Activated T-cell treated with anti-CD3 and anti-CD28 coated beads for 48 hours (primary cell): ENCODE data around the gene NIPBL.
"Not testable (repeated sequence)": the region's sequence is repeated elsewhere in the genome, so short reads cannot be mapped to it uniquely, and the experiment has no call there.

Experiments
- DNase-seq: peaks from one replicate; pipeline ENCODE4 v3.0.0-alpha.2; 2020; ENCODE audit warnings: low read depth

The NIPBL gene, protein sequence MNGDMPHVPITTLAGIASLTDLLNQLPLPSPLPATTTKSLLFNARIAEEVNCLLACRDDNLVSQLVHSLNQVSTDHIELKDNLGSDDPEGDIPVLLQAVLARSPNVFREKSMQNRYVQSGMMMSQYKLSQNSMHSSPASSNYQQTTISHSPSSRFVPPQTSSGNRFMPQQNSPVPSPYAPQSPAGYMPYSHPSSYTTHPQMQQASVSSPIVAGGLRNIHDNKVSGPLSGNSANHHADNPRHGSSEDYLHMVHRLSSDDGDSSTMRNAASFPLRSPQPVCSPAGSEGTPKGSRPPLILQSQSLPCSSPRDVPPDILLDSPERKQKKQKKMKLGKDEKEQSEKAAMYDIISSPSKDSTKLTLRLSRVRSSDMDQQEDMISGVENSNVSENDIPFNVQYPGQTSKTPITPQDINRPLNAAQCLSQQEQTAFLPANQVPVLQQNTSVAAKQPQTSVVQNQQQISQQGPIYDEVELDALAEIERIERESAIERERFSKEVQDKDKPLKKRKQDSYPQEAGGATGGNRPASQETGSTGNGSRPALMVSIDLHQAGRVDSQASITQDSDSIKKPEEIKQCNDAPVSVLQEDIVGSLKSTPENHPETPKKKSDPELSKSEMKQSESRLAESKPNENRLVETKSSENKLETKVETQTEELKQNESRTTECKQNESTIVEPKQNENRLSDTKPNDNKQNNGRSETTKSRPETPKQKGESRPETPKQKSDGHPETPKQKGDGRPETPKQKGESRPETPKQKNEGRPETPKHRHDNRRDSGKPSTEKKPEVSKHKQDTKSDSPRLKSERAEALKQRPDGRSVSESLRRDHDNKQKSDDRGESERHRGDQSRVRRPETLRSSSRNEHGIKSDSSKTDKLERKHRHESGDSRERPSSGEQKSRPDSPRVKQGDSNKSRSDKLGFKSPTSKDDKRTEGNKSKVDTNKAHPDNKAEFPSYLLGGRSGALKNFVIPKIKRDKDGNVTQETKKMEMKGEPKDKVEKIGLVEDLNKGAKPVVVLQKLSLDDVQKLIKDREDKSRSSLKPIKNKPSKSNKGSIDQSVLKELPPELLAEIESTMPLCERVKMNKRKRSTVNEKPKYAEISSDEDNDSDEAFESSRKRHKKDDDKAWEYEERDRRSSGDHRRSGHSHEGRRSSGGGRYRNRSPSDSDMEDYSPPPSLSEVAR (N-terminal part only)

DNA sequence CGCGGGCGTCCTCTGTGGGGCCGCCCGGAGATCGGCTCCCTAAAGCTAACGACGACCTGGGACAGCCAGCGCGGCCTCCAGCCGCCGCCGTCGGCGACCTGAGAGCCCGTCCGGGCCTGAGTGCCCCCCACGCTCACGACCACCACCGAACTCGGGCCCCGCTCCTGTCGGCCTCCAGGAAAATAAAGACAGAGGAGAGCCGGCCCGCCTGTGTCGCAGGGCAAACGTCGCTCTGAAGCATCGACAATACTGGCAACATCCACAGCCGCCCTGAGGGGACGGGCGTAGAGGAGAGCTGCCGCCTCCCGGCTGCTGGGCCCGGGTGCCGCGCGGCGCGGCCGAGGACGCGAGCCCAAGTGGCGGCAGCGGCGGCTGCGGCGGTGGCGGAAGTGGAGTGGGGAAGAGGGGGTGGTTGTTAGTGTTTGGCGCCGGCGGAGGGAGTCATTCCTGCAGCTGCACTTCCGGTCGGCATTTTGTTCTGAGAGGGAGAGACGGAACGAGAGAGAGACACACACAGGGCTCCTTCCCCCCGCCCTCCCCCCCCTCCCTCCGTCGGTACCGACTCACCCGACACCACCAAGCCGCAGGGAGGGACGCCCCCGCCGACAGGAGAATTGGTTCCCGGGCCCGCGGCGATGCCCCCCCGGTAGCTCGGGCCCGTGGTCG lies at the start of gene NIPBL:
Gene NIPBL (plus strand): TSS at position 471 of the 666 bp plus-strand sequence. CDS start 76,928 bp downstream, outside the sequence.
- DNase-seq, result peak; percentile 83

DNA sequence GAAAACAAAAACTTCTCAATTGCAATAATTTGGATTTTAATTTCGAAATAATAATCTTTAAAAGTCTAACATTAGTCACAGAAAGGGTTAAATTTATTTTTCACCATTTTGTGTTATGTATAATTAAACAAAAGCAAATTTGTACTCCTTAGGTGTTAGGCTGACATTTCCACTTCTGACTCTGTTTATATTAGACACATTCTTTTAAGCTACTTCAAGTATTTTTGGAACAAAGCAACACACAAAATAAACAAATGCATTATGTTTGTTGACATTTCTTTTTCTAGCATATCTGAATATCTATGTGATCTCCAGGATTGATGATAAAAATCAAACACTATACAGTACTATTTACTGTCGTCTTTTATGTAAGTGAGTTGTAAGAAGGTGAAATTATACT lies 44.3 kb upstream of the NIPBL start:
- DNase-seq, result no peak

DNA sequence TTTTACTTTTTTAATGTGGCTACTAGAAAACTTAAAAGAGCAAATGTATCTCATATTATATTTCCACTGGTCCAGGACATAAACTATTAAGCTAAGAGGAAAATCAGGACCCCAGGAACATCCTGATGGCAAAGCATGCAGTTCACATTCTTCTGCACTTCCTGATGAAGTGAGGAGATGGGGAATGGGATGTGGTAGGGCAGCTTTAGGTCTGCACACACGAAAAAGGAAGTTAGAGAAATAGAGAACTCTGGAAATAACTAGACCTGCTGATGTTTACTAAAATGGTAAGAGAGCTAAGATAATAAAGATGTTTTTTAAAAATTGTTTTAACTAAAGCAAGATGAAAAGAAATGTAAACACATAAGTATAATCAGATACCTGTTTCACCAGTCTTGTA lies 39.7 kb upstream of the NIPBL start:
- no peak for DNase-seq

DNA sequence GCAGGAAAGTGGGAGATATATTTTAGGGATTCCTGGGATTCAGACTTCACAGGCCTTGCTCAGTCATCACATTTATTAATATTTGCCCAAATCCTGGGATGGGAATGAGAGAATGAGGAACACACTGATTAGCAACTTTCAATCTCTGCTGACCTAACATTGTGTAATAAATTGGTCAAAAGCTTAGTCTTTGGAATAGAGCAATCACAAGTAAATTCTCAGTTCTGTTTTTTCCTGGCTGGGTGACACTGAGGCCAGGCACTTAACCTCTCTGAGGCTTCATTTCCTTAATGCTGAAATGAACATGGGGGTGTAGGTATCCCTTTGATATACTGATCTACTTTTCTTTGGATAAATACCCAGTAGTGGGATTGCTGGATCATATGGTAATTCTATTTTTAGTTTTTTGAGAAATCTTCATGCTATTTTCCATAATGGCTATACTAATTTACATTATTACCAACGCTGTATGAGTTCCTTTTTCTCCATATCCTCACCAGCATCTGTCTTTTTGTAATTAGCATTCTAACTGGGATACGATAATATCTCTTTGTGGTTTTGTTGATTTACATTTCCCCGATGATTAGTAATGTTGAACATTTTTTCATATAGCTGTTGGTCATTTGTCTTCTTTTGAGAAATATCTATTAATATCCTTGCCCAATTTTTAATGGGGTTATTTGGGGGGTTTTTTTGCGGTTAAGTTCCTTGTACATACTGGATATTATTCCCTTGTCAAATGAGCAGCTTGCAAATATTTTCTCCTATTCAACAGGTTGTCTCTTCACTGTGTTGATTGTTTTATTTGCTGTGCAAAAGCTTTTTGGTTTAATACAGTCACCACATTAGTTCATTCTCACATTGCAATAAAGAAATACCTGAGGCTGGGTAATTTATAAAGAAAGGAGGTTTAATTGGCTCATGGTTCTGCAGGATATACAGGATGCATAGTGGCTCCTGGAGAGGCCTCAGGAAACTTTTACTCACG lies 36.8 kb upstream of the NIPBL start:
- no peak for DNase-seq

DNA sequence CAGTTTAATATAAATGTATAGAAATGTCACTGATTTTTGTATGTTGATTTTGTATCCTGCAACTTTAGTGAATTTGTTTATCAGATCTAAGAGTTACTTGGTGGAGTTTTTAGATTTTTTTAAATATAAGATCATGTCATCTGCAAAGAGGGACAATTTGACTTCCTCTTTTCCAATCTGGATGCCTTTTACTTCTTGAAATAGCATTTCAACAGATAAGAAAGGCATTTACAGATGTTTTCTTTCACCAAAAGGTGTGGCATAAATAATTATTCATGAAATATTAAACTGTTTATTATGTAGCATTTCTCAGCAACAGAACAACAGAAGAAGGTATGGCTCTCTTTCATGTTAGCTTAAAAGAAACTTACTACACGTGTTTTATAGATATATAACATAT lies 34.9 kb upstream of the NIPBL start:
- no peak for DNase-seq

DNA sequence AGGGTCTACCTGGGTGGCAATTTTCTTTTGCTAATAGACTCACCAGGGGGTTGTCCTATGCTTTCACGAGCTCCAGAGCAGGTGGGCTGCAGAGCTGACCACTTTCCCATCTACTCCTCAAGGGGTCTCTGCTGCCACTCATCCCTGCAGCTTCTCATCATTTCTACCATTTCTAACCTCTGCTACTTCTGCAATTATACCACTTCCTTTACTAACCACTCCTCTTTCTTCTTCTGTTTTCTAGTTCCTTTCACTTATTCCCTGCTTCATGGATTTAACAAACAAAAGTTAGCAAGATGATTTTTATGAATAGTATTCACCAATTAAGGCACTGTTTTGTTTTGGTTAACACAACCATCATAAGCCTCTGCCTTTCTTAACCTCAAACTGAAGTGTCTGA lies 34.5 kb upstream of the NIPBL start:
- DNase-seq, result no peak

DNA sequence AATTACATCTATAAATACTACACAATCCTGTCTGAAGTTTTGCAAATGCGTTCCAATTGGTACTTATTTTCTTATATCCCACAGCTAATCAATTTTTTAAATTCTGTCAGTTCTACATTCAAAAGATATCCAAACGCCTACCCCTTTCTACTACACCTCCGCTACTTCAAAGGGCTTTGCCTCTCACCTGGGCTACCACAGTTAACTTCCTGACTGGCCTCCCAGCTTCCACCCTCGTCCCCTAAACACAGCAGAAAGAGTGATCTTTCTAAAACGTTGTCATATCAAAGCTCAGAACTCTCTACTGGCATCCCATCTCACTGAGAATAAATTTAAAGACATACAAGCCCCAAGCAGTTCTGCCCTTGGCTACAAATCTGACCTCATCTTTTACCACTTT lies 32.3 kb upstream of the NIPBL start:
- DNase-seq, result no peak

DNA sequence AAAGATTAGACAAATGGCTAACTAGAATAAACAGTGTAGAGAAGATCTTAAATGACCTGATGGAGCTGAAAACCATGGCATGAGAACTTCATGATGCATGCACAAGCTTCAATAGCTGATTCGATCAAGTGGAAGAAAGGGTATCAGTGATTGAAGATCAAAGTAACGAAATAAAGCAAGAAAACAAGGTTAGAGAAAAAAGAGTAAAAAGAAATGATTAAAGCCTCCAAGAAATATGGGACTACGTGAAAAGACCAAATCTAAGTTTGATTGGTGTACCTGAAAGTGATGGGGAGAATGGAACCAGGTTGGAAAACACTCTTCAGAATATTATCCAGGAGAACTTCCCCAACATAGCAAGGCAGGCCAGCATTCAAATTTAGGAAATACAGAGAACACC lies 28.0 kb upstream of the NIPBL start:
- not testable (repeated sequence) for DNase-seq

DNA sequence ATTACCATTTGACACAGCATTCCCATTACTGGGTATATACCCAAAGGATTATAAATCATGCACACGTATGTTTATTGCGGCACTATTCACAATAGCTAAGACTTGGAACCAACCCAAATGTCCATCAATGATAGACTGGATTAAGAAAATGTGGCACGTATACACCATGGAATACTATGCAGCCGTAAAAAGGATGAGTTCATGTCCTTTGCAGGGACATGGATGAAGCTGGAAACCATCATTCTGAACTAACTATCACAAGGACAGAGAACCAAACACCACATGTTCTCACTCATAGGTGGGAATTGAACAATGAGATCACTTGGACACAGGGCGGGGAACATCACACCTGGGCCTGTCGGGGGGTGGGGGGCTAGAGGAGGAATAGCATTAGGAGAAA lies 23.7 kb upstream of the NIPBL start:
- DNase-seq, result not testable (repeated sequence)

DNA sequence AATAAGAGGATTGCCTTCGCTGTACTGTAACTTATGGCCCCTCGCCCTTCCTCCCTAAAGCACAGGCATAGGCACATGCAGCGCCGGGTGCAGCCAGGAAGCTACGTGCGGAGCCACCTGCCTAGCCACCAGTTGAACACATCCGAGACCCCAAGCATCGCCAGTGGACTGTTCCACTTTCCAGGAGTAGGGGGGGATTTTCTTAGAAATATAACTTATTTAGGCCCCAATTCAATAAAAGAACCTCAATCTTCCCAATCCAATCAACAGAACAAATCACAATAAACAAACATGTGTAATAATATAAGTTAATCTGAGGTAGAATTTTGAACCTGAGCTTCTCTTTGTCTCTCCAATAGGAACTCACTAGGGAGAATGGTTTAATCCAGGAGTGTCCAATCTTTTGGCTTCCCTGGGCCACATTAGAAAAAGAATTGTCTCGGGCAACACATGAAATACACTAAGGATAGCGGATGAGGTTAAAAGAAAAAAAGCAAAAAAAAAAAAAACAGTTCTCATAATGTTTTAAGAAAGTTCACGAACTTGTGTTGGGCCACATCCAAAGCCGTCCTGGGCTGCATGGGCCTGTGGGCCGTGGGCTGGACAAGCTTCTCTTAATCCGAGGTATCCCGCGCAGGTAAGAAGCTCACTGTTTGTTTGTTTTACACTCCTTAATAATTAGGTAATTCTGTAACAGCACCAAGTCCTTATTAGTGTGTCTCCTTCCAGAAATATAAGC lies 22.0 kb upstream of the NIPBL start:
- no peak for DNase-seq

DNA sequence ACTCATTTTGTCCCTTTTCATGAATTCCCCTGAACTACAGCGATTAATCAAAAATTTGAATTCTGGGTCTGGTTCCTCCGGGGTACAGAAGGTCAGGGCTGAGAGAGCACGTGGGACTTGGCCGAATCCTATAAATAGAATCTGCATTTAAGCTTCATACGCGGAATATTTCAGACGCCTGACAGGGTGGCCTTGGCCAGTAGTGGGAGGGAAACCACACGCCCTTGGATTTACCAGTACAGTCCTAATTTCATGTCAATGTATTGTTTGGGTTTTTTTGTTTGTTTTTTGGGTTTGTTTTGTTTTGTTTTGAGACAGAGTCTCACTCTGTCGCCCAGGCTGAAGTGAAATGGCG lies 21.5 kb upstream of the NIPBL start:
- DNase-seq, result no peak

DNA sequence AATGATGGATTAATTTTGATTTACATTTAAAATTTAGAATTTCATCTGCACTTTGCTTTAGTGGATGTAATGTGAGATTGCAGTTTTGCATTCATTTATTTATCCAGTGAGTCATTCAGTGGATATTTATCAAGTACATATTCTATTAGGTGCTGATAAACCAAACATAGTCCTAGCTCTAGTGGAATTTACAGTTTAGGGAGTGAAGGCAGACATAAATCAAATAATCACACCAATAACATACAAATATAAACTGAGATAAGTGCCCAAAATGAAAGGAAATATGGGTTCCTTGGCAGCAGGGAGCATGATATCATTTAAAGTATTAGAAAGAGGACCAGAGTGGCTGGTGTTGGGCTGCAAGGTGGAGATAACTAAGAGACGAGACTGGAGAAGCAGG lies 14.7 kb upstream of the NIPBL start:
- DNase-seq, result no peak

DNA sequence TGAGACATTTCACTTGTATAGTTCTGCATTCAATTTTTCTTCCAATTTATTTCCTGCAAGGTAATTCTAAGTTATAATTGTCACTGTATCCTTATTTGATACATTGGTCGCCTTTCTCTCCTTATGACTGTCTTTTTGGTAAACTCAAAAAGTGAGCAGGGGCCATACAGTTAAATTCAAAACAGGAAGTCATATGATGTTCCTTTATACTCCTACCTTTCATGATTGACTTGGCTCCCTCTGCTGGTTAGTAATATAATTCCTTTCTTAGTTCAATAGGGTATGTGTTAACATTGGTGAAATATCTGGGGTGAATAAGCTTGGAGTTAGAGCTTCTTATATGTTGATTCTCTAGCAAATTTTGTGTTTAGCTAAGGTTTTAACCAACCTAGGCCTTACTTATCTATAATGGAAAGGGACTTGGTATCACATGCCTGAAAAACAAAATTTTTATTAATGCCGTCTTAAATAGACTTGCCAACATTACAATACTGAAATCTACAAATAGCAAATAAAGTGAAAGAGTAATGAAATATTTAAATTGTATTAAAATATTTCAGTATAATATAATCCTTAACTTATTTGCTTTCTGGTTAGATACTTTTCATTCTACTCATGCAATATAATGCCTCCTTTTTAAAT lies 6.0 kb upstream of the NIPBL start:
- DNase-seq, result no peak

DNA sequence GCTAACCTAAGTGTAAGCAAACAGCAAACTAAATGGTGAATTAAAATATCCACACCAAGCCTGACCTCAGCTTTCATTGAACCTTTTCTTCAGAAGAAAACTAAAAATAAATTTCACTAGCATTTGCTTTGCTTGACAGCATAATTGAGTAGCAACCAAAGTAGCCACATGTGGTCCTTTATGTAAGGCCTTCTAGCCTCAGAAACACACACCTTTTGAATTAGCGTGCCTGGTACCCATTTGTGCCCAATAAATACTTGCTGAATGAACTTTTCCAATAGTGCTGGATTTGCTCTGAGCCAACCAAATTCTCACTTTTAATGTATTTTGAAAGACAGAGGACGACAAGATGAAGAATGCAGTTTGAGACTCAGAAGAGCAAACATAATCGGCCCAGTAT lies 2.1 kb upstream of the NIPBL start:
- DNase-seq, result no peak

DNA sequence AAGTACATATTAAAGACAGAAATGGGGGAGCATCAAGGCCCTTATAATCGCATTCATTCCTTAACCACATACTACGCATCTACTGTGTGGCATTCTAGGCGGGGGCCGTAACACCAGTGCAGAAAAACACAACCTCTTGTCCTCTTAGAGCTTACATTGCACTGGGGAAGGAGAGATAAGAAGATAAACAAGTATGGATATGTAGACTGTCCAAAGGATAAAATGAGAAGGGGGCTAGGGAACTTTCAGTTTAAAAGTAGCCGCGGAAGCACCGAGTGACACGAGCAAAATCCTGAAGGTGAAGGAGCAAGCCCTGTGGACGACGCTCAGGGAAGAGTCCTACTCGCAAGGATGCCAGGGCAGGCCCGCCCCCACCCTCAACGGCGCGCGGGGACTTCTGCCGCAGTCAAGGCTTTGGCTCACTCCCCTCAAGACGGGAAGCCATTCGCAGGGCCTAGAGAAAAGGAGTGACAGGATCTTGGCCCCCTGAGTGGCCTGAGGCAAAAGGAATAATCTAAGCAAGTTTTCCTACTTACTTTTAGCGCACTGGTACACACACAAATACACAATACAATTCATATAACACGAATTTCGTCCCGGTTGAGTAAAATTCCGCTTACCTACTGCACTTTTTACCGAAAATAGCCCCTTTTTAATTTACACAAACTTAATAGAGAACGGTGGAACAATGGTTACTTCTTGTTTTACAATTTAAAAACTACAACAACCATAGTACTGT lies 1.3 kb upstream of the NIPBL start:
- DNase-seq, result peak; percentile 37

DNA sequence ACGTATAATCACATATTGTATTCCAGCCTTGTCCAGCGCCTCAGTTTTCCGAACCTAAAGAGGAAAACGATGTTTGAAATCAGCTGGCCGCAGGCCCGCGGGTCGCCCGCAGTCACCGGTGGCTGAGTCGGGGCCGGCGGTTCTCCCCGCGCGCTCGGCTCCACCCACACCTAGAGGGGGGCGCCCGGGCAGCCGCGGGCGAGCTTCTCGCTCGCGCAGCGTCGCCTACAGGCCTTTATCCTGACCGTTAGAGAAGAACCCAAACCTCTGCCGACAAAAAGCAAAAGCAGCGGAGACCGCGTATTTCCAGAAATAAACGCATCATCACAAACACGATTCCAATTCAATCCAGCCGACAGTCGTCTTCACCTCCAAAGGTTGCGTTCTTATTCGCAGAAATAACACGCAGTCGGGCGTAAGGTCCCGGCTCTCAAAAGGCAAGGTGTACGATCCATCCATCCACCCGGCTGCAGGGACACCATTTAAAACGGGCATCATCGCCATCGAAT lies 725 bp upstream of the NIPBL start:
- peak; percentile 70 for DNase-seq

DNA sequence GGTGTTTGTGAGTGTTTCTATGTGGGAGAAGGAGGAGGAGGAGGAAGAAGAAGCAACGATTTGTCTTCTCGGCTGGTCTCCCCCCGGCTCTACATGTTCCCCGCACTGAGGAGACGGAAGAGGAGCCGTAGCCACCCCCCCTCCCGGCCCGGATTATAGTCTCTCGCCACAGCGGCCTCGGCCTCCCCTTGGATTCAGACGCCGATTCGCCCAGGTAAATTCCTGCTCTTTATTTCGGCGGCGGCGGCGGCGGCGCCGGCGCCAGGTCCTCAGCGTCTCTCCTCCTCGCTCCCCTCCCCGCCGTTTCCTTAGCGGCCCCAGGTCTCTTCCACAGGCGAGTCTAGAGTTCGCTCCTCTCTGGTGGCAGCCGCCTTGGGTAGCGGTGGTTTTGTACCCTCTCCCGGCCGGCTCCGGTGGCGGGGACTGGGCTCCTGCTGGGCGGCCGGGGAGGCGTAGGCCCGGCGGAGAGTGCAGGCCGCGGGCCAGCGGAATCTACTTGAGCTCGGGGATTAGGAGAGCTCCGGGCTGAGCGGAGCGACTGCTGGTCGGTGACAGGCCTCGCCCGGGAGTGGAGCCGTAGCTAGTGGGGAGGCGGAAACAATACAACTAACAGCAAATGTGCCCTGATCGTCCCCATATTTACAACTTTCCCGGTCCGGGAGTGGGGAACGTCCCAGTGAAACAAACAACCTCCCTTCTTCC lies 547 bp downstream of the NIPBL start:
- DNase-seq, result peak; percentile 48
